CD8-positive, alpha-beta memory T cell (primary cell): ENCODE data around the gene DPAGT1. TPM values are rescaled to one million over a fixed set of nuclear protein-coding genes. Genes with fewer than 3 reads are reported as not detected.

Source experiments
- CTCF ChIA-PET: fragments of 350-600 bp; sonication (Branson Sonifier 250); formaldehyde crosslinking; loops from one replicate; lab custom pipeline; 2021; ENCODE audit warnings: antibody characterized with exemption; lab: Charles Lee
- POLR2A ChIA-PET: fragments of 350-600 bp; sonication (Branson Sonifier 250); formaldehyde crosslinking; loops from one replicate; lab custom pipeline; 2021; ENCODE audit warnings: antibody characterized with exemption; lab: Charles Lee
- DNase-seq, 5 donors: peaks; one replicate each; pipeline versions ENCODE4 v3.0.0 to v3.0.0-alpha.2; 2020 to 2022; ENCODE audit warnings: mixed read lengths in 1 of 5
- H3K27ac ChIP-seq: one replicate; pipeline ENCODE4 v1.7.0; 2013; ENCODE audit warnings: low read depth, mild to moderate bottlenecking, low read length, moderate library complexity
- H3K27me3 ChIP-seq: 2 replicates; pipeline ENCODE4 v1.7.0; 2013; ENCODE audit warnings: low read length, mild to moderate bottlenecking; ENCODE audit not compliant: insufficient read depth, poor library complexity, severe bottlenecking
- H3K36me3 ChIP-seq: 2 replicates; pipeline ENCODE4 v1.7.0; 2013; ENCODE audit warnings: mild to moderate bottlenecking, low read length, moderate library complexity; ENCODE audit not compliant: insufficient read depth
- H3K4me1 ChIP-seq: 2 replicates; pipeline ENCODE4 v1.7.0; 2013; ENCODE audit warnings: mild to moderate bottlenecking, low read length, moderate library complexity; ENCODE audit not compliant: insufficient read depth
- H3K4me3 ChIP-seq: 2 replicates; pipeline ENCODE4 v1.7.0; 2013; ENCODE audit warnings: mild to moderate bottlenecking, low read length
- H3K9me3 ChIP-seq: 2 replicates; pipeline ENCODE4 v1.7.0; 2013; ENCODE audit warnings: mild to moderate bottlenecking, low read length
- H3K27ac Mint-ChIP-seq, 8 donors: one replicate each; pipeline ENCODE4 v1.8.0; 2020 to 2021; ENCODE audit warnings: mixed read lengths in 8 of 8, mild to moderate bottlenecking in 6 of 8, inconsistent platforms in 3 of 8, moderate library complexity in 3 of 8
- H3K27me3 Mint-ChIP-seq, 2 donors: one replicate each; pipeline ENCODE4 v1.8.0; 2020 to 2021; ENCODE audit warnings: mixed read lengths in 2 of 2, mild to moderate bottlenecking in 1 of 2, moderate library complexity in 1 of 2
- H3K36me3 Mint-ChIP-seq, 3 donors: one replicate each; pipeline ENCODE4 v1.8.0; 2020 to 2021; ENCODE audit warnings: mixed read lengths in 3 of 3, inconsistent platforms in 1 of 3, mild to moderate bottlenecking in 1 of 3
- H3K4me1 Mint-ChIP-seq, 3 donors: one replicate each; pipeline ENCODE4 v1.8.0; 2020 to 2021; ENCODE audit warnings: mixed read lengths in 3 of 3, inconsistent platforms in 1 of 3, mild to moderate bottlenecking in 1 of 3
- H3K4me3 Mint-ChIP-seq, 7 donors: one replicate each; pipeline ENCODE4 v1.8.0; 2020 to 2021; ENCODE audit warnings: mixed read lengths in 7 of 7, mild to moderate bottlenecking in 6 of 7, moderate library complexity in 4 of 7, inconsistent platforms in 2 of 7
- H3K9me3 Mint-ChIP-seq, 5 donors: one replicate each; pipeline ENCODE4 v1.8.0; 2020 to 2022; ENCODE audit warnings: mixed read lengths in 5 of 5, mild to moderate bottlenecking in 3 of 5, moderate library complexity in 2 of 5, inconsistent platforms in 1 of 5
- polyA plus RNA-seq: library from polyadenylated mRNA; unstranded; fragments of 300-500 nt; fragmentation: Illumina TruSeq; gene quantifications from one replicate; pipeline ENCODE4 v1.2.3, GENCODE V29; 2021
- total RNA-seq, 2 experiments: library from RNA; stranded (reverse); gene quantifications; one replicate each; pipeline ENCODE4 v1.2.3, GENCODE V29; 2021

Gene DPAGT1
- total and polyA plus RNA-seq, 3 experiments from 2014 or later: 45.7 to 78.6 (median 69.7) TPM

DNA sequence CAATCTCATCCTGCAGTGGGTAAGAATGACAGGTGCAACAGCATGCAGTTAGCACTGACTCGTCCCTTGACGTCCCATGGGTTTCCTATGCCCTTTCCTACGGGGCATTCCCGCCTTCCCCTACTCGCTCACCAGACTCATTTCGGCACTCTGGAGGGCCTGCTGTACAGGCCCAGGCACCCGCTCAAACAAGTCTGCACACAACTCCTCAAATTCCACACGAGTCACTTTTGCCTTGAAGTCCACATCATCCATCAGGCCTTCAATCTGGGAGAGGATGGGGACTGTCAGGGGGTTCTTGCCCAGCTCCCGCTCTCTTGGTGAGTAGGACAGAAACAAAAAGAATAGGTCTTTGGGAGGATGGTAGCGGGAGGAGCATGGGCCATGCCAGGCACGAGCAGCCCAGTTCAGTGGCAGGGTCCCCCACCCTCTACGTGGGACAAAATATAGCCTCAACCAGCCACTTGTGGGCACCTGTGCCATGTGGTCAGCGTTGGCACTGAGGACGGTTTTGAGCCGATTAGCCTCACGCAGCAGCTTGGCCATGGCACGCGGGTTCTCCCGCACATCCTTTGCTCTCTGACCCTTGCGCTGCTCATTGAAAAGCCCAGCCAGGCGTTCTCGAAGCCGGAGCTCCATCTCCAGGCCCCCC lies 49.4 kb downstream of the DPAGT1 start:
- CTCF ChIA-PET: no interaction called here
- no peak overlapping the region for H3K27ac ChIP-seq
- Mint-ChIP-seq H3K9me3 (no peaks in the 10 kb centered on the region), H3K4me1 (peaks cover 25 to 44% (median 35%) of the 10 kb centered on the region in 3 donors), H3K4me3 (peak overlapping the region in 1 of 7 donors; percentile 27), H3K27me3 (no peaks in the 10 kb centered on the region), H3K36me3 (peaks cover 17 to 90% (median 18%) of the 10 kb centered on the region in 3 donors), H3K27ac (peak overlapping the region in 4 of 8 donors; percentile 46 to 84 (median 50))
- no peak overlapping the region for H3K4me3 ChIP-seq
- no peaks in the 10 kb centered on the region for H3K9me3 ChIP-seq
- no peaks in the 10 kb centered on the region for H3K27me3 ChIP-seq
- H3K4me1 ChIP-seq: peaks cover 13% of the 10 kb centered on the region
- H3K36me3 ChIP-seq: peaks cover 69% of the 10 kb centered on the region
- DNase-seq: no peak
- POLR2A ChIA-PET: no interaction called here

GRCh38 chr11:119051440-119052162 lies 50.1 kb downstream of the DPAGT1 start:
- H3K36me3 ChIP-seq: peaks cover 76% of the 10 kb centered on the region
- no peak overlapping the region for H3K27ac ChIP-seq
- DNase-seq: no peak
- ChIA-PET CTCF (interaction anchor here (1.2 kb wide), 1 partner anchor 32 kb away, joined by 3 read pairs; no protein-coding TSS in a partner anchor), POLR2A (interaction anchor here (0.6 kb wide), 2 partner anchors 34 to 43 kb away, joined by 3 read pairs; no protein-coding TSS in a partner anchor)
- H3K9me3 ChIP-seq: no peaks in the 10 kb centered on the region
- no peak overlapping the region for H3K4me3 ChIP-seq
- H3K4me1 ChIP-seq: peaks cover 13% of the 10 kb centered on the region
- Mint-ChIP-seq H3K27ac (peak overlapping the region in 4 of 8 donors; percentile 43 to 73 (median 52)), H3K36me3 (peaks cover 19 to 94% (median 20%) of the 10 kb centered on the region in 3 donors), H3K9me3 (no peaks in the 10 kb centered on the region), H3K27me3 (no peaks in the 10 kb centered on the region), H3K4me3 (peak overlapping the region in 2 of 7 donors; percentile 8 to 34), H3K4me1 (peaks cover 24 to 44% (median 32%) of the 10 kb centered on the region in 3 donors)
- H3K27me3 ChIP-seq: no peaks in the 10 kb centered on the region

DNA sequence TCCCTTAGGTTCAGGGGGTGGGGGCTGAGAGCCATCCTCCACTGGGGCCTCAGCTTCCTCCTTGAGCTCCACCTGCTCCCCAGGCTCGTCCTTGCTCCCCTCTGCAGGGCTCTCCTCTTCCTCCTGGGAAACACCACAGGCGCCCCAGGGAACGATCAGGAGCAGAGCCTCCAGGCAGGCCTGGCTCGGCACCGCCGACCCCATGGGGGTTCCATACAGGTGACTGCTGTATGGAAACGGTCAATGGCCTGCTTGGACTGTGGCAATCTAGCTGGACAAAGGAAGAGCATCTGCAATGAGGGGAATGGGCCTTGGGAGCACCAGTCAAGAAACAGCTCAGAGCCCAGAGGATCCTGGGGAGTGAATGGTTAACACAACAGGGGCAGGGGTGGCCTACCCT lies 52.6 kb downstream of the DPAGT1 start:
- POLR2A ChIA-PET: no interaction called here
- Histone ChIP-seq H3K9me3 (no peaks in the 10 kb centered on the region), H3K36me3 (peaks cover 68% of the 10 kb centered on the region), H3K4me3 (no peak overlapping the region), H3K27ac (no peak overlapping the region), H3K4me1 (no peaks in the 10 kb centered on the region), H3K27me3 (no peaks in the 10 kb centered on the region)
- no peak for DNase-seq
- CTCF ChIA-PET: no interaction called here
- H3K4me1 Mint-ChIP-seq: peaks cover 9 to 26% (median 14%) of the 10 kb centered on the region in 3 donors
- peak overlapping the region in 1 of 8 donors; percentile 78 for H3K27ac Mint-ChIP-seq
- no peaks in the 10 kb centered on the region for H3K27me3 Mint-ChIP-seq
- no peak overlapping the region for H3K4me3 Mint-ChIP-seq
- no peaks in the 10 kb centered on the region for H3K9me3 Mint-ChIP-seq
- H3K36me3 Mint-ChIP-seq: peaks cover 19 to 94% (median 21%) of the 10 kb centered on the region in 3 donors

GRCh38 chr11:119048644-119049043 lies 53.0 kb downstream of the DPAGT1 start:
- H3K4me1 ChIP-seq: no peaks in the 10 kb centered on the region
- no peak for DNase-seq
- peaks cover 7 to 22% (median 13%) of the 10 kb centered on the region in 3 donors for H3K4me1 Mint-ChIP-seq
- peaks cover 19 to 90% (median 21%) of the 10 kb centered on the region in 3 donors for H3K36me3 Mint-ChIP-seq
- peak overlapping the region in 1 of 7 donors; percentile 69 for H3K4me3 Mint-ChIP-seq
- no peak overlapping the region for H3K27ac ChIP-seq
- H3K4me3 ChIP-seq: no peak overlapping the region
- POLR2A ChIA-PET: no interaction called here
- H3K27ac Mint-ChIP-seq: no peak overlapping the region
- CTCF ChIA-PET: no interaction called here
- no peaks in the 10 kb centered on the region for H3K9me3 ChIP-seq
- H3K9me3 Mint-ChIP-seq: no peaks in the 10 kb centered on the region
- H3K36me3 ChIP-seq: peaks cover 63% of the 10 kb centered on the region
- no peaks in the 10 kb centered on the region for H3K27me3 ChIP-seq
- H3K27me3 Mint-ChIP-seq: no peaks in the 10 kb centered on the region

DNA sequence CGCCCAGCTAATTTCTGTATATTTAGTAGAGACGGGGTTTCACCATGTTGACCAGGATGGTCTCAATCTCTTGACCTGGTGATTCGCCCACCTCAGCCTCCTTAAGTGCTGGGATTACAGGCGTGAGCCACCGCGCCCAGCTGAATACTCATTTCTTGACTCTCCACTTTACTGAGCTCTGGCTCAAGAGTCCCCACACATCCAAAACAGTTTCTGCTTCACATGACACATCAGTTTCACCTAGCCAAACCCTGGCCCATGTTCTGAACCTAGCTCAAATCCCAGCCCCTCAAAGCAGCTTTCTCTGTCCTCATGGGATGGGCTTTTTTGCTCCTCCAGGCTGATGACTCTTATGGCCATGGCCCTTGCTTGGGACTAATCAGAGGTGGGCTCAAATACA lies 54.4 kb downstream of the DPAGT1 start:
- Histone ChIP-seq H3K9me3 (no peaks in the 10 kb centered on the region), H3K36me3 (peaks cover 50% of the 10 kb centered on the region), H3K4me3 (no peak overlapping the region), H3K27me3 (no peaks in the 10 kb centered on the region), H3K27ac (no peak overlapping the region), H3K4me1 (no peaks in the 10 kb centered on the region)
- H3K36me3 Mint-ChIP-seq: peaks cover 13 to 75% (median 15%) of the 10 kb centered on the region in 3 donors
- ChIA-PET CTCF (no interaction called here), POLR2A (interaction anchor here (0.8 kb wide), 1 partner anchor 347 kb away, joined by 3 read pairs; no protein-coding TSS in a partner anchor)
- H3K27me3 Mint-ChIP-seq: no peaks in the 10 kb centered on the region
- no peaks in the 10 kb centered on the region for H3K9me3 Mint-ChIP-seq
- DNase-seq: no peak
- no peak overlapping the region for H3K4me3 Mint-ChIP-seq
- peak overlapping the region in 2 of 8 donors; percentile 24 to 73 for H3K27ac Mint-ChIP-seq
- peaks cover 0 to 12% (median 8%) of the 10 kb centered on the region in 3 donors for H3K4me1 Mint-ChIP-seq

Other genes with a start within 250 kb of the DPAGT1 start
- 1 to 10 TPM; 5.8 to 6.3 TPM for gene CXCR5, start 218.0 kb downstream of the DPAGT1 start, total RNA-seq
- gene CXCR5, start 218.0 kb downstream of the DPAGT1 start, polyA plus RNA-seq: 4.5 TPM
- gene BCL9L, start 175.9 kb downstream of the DPAGT1 start, total RNA-seq: 10 to 100 TPM; 39.6 to 42.8 TPM
- 9.1 TPM for gene BCL9L, start 175.9 kb downstream of the DPAGT1 start, polyA plus RNA-seq
- under 1 TPM in 1 of 2 experiments, not detected in 1; 0.22 TPM for gene UPK2, start 145.6 kb downstream of the DPAGT1 start, total RNA-seq
- gene UPK2, start 145.6 kb downstream of the DPAGT1 start, polyA plus RNA-seq: not detected
- gene FOXR1, start 130.1 kb downstream of the DPAGT1 start, total RNA-seq: not detected
- not detected for gene FOXR1, start 130.1 kb downstream of the DPAGT1 start, polyA plus RNA-seq
- gene CENATAC, start 103.7 kb downstream of the DPAGT1 start, total RNA-seq: 10 to 100 TPM; 29.1 to 34.6 TPM
- 10.1 TPM for gene CENATAC, start 103.7 kb downstream of the DPAGT1 start, polyA plus RNA-seq
- gene RPS25, start 83.5 kb downstream of the DPAGT1 start, total RNA-seq: 1,000 to 10,000 TPM; 1,415 to 1,447 TPM
- gene RPS25, start 83.5 kb downstream of the DPAGT1 start, polyA plus RNA-seq: 4,526 TPM
- 100 to 1,000 TPM; 154 TPM for gene TRAPPC4, start 83.1 kb downstream of the DPAGT1 start, total RNA-seq
- gene TRAPPC4, start 83.1 kb downstream of the DPAGT1 start, polyA plus RNA-seq: 125 TPM
- gene SLC37A4, start 71.0 kb downstream of the DPAGT1 start, total RNA-seq: 10 to 100 TPM; 22.7 to 28.5 TPM
- 11.3 TPM for gene SLC37A4, start 71.0 kb downstream of the DPAGT1 start, polyA plus RNA-seq
- gene HYOU1, start 44.6 kb downstream of the DPAGT1 start, total RNA-seq: 100 to 1,000 TPM; 181 TPM
- gene HYOU1, start 44.6 kb downstream of the DPAGT1 start, polyA plus RNA-seq: 33.4 TPM
- 10 to 100 TPM; 25.3 to 26.0 TPM for gene VPS11, start 34.0 kb downstream of the DPAGT1 start, total RNA-seq
- gene VPS11, start 34.0 kb downstream of the DPAGT1 start, polyA plus RNA-seq: 51.5 TPM
- gene HMBS, start 17.0 kb downstream of the DPAGT1 start, total RNA-seq: 10 to 100 TPM; 35.5 to 38.4 TPM
- 21.8 TPM for gene HMBS, start 17.0 kb downstream of the DPAGT1 start, polyA plus RNA-seq
- gene C2CD2L, start 5.5 kb upstream of the DPAGT1 start, total RNA-seq: 10 to 100 TPM; 26.3 to 26.5 TPM
- gene C2CD2L, start 5.5 kb upstream of the DPAGT1 start, polyA plus RNA-seq: 9.9 TPM
- 10 to 100 TPM; 26.8 to 29.1 TPM for gene HINFP, start 19.7 kb upstream of the DPAGT1 start, total RNA-seq
- 14.6 TPM for gene HINFP, start 19.7 kb upstream of the DPAGT1 start, polyA plus RNA-seq
- under 1 TPM; 0.11 to 0.18 TPM for gene ABCG4, start 47.2 kb upstream of the DPAGT1 start, total RNA-seq
- not detected for gene ABCG4, start 47.2 kb upstream of the DPAGT1 start, polyA plus RNA-seq
- gene NLRX1, start 66.9 kb upstream of the DPAGT1 start, total RNA-seq: 10 to 100 TPM; 16.1 to 16.7 TPM
- 11.3 TPM for gene NLRX1, start 66.9 kb upstream of the DPAGT1 start, polyA plus RNA-seq
- under 1 TPM in 1 of 2 experiments, not detected in 1; 0.42 TPM for gene NHERF4, start 83.6 kb upstream of the DPAGT1 start, total RNA-seq
- not detected for gene NHERF4, start 83.6 kb upstream of the DPAGT1 start, polyA plus RNA-seq
- gene CBL, start 104.5 kb upstream of the DPAGT1 start, total RNA-seq: 10 to 100 TPM; 25.9 to 26.1 TPM
- 10.4 TPM for gene CBL, start 104.5 kb upstream of the DPAGT1 start, polyA plus RNA-seq
- gene MCAM, start 215.3 kb upstream of the DPAGT1 start, total RNA-seq: 1 to 10 TPM; 2.0 to 2.7 TPM
- 1.6 TPM for gene MCAM, start 215.3 kb upstream of the DPAGT1 start, polyA plus RNA-seq
- gene RNF26, start 232.7 kb upstream of the DPAGT1 start, total RNA-seq: 10 to 100 TPM; 33.2 to 34.8 TPM
- 46.1 TPM for gene RNF26, start 232.7 kb upstream of the DPAGT1 start, polyA plus RNA-seq
- gene C1QTNF5, start 239.0 kb upstream of the DPAGT1 start, total RNA-seq: not detected
- not detected for gene C1QTNF5, start 239.0 kb upstream of the DPAGT1 start, polyA plus RNA-seq
- not detected for gene MFRP, start 244.9 kb upstream of the DPAGT1 start, total RNA-seq
- gene MFRP, start 244.9 kb upstream of the DPAGT1 start, polyA plus RNA-seq: not detected